GM21447 (cell line): Measurements from ENCODE around the gene GPC6.
"Not testable (repeated sequence)": the region's sequence is repeated elsewhere in the genome, so short reads cannot be mapped to it uniquely, and the experiment has no call there.

ENCODE experiments used
- ATAC-seq: cut with Tn5 transposase; IDR thresholded peaks from one replicate; pipeline ENCODE4 v1.9.1; 2021; ENCODE audit not compliant: unreplicated experiment

GPC6 gene

DNA sequence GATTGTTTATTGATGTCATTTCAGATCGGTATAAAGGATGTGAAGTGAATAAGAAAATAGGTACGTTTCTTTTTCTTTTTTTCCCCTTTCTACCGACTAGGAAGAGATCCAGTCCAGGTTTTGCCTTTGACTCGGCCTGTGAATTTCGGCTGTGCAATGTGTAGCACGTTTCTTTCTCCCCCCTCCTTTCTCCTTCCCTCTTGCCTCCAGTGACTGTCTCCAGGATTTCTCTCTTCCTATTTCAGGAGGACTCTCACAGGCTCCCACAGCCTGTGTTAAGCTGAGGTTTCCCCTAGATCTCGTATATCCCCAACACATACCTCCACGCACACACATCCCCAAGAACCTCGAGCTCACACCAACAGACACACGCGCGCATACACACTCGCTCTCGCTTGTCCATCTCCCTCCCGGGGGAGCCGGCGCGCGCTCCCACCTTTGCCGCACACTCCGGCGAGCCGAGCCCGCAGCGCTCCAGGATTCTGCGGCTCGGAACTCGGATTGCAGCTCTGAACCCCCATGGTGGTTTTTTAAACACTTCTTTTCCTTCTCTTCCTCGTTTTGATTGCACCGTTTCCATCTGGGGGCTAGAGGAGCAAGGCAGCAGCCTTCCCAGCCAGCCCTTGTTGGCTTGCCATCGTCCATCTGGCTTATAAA, at the start of gene GPC6:
Gene GPC6, plus strand, starts transcription at position 185 of the 657 bp plus-strand sequence.
- ATAC-seq: no peak

DNA sequence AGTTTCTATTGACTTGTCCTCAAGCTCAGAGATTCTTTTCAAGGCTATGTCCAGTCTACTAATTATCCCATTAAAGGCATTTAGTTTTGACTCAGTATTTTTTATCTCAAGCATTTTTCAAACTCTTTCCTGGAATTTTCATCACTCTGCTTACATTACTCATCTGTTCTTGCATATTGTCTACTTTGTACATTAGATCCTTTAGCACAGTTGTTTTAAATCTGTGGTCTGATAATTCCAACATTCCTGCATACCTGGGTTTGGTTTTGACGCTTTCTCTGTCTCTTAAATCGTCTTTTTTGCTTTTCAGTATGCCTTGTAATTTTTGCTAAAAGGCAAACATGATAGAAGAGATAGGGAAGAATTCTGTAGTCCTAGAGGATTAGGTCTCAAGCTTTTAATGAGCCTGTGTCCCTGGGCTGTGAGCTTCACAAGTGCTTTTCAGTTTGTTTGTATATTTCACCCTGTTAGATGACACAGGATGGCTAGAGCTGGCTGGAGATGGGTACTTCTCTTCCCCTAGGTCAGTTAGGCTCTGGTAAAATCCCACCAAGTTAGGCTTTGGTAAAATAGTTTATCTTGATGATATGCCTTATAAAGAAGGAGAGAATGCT, 46.1 kb upstream of the GPC6 start:
- ATAC-seq: no peak

DNA sequence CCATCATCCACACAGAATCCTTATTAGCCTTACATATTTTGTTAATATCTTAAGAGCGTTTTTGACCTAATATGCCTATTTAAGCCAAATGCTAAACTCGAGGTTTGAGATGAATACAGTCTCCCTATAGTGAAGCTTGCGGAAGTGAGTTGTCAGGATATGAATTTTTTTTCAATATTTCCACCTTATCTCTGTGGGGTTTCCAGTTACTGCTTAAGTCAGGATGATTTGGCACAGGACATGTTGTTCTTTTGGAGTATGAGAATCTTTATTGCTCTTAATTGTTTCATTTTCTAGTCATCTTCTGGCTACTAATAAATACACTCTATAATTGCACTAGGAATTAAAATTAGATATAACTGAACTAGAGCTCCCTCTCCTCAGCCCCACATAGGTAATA, 44.2 kb upstream of the GPC6 start:
- ATAC-seq: no peak

DNA sequence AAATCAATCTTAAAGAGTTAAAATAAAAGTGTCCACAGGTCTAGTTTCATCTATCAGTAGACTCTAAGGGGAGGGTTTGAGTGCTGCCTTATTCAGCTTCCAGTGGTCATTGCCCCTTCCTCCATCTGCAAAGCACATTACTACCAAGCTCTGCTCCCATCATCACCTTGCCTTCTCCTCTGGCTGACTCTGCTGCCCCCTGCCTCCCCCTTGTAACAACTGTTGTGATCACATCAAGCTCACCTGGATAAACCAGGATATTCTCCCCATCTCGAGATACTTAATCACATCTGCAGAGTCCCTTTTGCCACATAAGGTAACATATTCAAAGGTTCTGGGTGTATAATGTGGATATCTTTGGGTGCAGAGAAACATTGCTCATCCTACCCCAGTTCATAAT, 43.3 kb upstream of the GPC6 start:
- ATAC-seq: no peak

DNA sequence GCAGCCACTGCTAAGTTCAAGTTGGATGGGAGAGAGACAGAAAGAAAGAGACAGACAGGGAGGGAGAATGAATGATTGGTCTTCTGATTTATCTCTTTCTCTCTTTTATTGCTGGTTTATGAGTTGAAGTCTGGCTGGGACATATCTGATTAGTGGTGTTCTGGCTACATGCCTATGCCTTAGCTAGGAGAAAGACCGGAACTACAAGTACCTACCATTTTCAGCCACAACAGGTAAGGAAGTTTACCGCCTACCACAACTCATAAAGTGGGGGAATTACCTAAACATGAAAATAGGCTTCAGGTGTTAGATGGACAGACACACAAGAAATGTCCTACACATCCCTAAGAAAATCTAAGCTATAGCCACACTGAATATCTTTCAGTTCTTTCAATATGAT, 36.6 kb upstream of the GPC6 start:
- ATAC-seq: no peak

DNA sequence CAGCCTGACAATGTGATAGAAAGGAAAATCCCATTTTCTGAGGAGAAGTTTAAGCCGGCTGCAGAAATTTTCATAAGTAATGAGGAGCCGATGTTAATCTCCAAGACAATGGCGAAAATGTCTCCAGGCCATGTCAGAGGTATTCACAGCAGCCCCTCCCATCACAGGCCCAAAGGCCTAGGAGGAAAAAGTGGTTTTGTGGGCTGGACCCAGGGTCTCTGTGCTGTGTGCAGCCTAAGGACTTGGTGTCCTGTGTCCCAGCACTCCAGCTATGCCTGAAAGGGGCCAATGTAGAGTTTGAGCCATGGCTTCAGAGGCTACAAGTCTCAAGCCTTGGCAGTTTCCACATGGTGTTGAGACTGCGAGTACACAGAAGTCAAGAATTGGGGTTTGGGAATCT, 32.9 kb upstream of the GPC6 start:
- no peak for ATAC-seq

DNA sequence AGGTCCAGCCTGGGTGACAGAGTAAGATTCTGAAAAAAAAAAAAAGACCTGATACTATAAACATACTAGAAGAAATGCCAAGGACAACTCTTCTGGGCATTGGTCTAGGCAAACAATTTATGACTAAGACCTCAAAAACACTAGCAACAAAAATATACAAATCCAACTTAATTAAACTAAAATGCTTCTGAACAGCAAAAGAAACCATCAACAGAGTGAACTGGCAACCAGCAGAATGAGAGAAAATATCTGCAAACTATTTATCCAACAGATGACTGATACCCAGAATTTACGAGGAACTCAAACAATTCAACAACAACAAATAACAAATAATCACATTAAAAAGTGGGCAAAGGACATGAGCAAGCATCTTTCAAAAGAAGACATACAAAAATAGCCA, 26.8 kb upstream of the GPC6 start:
- no peak for ATAC-seq

DNA sequence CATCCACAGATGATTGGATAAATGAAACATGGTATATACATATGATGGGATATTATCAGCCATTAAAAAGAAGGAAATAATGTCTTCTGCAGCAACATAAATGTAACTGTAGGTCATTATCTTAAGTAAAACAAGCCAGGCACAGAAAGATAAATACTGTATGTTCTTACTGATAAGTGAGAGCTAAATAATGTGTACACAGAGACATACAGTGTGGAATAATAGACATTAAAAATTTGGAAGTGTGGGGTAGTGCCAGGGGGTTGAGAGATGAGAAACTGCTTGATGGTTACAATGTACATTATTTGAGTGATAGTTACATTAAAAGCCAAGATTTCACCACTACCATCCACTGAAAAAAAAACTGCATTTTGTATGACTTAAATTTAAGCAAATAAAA, 26.0 kb upstream of the GPC6 start:
- no peak for ATAC-seq

DNA sequence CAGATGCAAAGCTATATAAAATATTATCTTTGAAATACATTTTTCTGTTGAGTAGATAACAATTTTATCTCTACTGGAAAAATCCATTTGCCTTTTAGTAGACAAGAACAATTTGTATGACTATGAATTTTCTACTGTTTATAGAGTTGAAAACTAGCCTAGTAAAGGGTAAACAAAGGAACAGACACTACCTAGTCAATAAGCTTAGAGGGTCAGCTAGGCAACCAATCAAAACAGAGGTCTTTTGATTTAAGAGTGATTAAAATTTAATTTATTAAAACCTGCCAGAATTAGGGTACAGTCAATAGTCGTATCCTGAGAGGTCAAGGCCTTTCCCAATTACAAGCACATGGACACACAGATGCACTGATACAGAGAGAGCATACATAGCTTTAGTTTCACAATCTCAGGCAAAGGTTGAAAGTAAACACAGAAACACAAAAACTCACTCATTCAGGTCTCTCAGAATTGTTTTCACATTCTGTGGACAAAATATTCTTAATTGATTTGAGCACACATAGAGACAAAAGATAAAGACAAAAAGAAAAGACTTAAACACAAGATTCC, 24.5 kb upstream of the GPC6 start:
- no peak for ATAC-seq

DNA sequence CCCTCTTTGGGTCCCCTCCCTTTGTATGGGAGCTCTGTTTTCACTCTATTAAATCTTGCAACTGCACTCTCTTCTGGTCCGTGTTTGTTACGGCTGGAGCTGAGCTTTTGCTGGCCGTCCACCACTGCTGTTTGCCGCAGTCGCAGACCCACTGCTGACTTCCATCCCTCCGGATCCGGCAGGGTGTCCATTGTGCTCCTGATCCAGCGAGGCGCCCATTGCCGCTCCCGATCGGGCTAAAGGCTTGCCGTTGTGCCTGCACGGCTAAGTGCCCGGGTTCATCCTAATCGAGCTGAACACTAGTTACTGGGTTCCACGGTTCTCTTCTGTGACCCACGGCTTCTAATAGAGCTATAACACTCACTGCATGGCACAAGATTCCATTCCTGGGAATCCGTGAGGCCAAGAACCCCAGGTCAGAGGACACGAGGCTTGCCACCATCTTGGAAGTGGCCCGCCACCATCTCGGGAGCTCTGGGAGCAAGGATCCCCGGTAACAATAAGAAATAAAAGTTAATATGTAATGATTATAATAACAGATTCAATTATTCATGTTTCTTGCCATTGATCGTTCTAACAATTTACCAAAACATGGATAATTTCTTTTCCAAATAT, 19.7 kb upstream of the GPC6 start:
- ATAC-seq: not testable (repeated sequence)

DNA sequence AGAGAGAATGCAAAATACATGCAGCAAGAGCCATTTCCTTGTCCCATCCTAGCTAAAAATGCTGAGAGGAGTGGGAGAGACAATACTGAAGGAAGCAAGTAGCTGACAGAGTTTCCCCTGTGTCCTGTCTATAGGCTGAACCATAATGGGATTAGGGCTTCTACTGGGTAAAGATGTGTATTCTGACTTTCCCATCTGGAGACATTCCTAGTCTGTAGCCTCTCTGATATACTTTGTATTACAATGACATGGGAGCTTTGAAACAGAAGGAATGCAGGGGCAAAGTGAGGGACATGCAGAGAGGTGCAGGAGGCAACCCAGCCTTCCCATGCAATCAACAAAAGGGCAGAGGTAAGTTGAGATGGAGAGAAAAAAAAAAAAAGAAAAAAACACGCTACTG, 10.5 kb upstream of the GPC6 start:
- ATAC-seq: no peak

DNA sequence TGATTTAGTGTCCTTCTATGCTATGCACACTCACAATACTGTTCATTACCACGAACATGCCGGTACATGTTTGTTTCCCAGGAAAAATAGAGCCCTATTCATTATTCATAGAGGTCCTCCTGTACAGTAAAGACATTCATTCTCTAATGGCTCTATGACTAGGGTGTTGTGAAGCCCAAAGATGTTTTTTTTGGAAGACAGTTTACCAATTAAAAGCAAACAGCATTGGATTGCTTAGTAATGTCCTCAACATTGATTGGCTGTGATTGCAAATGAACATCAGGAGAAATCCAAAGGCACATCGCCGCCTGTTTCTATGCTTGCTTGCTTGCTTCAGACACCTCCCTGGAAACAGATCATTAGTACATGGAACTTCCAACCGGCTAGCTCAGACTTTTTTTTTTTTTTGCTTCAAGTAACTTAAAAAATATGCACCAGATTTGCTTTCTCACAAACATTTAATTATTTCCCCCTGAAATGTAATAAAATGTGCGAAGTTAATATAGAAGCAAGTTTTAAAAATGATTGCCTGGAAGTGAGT, 8.8 kb upstream of the GPC6 start:
- no peak for ATAC-seq

DNA sequence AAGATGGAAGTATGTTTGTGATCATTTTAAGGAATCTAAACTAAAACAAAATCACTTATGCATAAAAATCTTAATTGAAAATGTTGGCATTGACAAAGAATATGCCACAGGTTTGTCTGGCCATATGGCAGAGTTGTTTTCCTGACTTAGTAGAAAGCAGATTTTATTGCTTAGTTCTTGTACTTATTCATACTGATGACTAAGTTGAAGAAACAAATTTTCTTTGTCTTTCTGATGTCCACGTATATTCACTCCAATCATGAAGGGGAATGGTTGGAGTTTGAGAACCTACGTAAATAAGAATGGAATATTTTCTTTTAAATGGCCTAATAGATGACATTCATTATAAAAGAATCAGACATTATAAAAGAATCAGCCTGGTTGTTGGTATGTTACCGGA, 8.0 kb upstream of the GPC6 start:
- ATAC-seq: no peak

DNA sequence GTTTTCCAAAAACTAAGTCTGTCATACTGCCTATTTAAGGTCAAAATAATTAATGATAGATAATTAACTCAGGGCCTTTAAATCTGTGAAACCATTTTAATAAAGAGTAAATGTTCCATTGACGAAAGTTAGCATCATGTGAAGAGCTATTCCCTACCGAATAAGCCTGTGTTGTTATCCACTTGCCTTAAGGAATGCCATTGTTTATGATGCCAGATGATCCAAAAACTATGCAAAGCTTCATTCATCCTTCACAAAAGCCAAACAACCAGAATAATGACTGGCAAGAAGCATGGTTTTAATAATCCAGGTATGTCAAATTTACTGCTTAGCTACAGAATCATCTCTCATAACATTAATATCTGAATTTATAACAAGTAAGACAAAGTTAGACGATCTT, 6.5 kb upstream of the GPC6 start:
- ATAC-seq: no peak

DNA sequence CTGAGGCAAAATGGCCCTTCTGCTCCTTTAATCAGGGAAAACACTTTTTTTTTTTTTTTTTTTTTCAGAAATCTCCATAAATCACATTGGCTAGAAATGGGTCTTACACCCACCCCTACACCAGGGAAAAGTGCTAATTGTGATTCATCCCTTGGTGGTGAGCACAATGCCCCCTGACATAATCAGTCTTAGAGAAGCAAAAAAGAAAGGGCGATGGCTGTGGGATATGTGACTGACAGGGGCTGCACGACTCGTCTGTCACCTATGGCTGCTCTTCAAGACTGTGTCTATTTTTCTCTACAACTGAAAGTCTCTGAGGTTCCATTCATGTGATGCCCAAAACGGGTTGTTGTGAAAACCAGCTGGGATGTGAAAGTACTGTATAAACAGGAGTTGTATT, 3.6 kb upstream of the GPC6 start:
- ATAC-seq: no peak

DNA sequence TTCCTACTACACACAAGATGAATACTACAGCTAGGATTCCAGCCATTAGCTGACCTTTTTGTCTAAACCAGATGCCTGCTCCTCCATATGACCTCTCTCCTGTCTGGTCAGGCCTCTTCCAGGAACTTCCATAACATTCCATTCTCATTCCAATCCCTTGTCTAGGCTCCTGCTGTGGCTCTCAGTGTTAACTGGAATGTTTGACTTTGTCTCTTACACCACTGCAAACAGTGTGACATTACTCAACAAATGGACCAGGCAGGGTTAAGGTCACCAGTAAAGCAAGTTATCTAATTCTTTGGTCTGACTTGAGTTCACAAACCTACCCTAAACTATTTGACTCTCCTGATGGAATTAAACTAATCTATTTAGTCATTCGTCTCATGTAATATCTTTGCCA, 2.1 kb upstream of the GPC6 start:
- no peak for ATAC-seq

DNA sequence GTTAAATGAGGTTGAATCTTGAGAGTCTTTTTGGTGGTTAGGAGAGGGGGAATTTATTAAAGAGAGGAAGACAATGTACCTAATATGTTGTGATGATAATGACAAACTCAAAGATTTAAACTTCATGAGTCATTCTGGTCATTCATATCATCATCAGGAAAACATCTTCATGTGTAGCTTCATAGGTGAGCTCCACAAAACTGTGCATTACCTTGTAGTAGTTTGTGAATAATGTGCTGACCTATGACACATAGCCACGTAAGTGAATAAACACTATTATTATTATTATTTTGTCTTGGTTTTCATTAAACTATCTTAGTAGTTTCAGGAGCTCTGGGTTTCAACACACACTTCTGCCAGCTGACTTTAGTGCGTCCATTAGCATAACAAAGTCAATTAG, 997 bp upstream of the GPC6 start:
- no peak for ATAC-seq

DNA sequence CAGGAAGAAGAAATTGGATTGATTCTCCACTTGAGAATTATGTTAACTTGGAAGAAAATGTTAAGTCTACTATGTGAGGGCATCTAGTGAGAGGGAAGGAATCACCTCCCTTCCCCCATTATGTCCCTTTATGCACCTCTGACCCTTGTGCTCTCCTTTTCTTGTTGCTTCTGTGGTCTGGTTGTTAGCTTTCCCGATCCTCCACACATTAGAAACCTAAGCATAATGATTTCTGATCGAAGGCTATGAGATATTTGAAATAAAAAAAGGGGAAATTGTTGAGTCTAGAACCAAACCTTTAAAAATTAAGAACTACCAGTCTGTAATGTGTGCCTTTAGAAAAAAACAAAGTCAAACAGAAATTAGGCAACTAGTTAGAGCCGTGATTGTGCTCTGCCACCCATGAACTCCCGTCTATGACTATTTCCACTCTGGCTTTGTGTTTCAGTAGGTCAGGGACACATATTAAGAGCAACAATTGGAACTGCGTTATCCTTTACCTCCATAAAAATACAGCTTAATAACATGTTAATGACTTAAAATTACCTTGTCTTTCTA, 463 bp upstream of the GPC6 start:
- ATAC-seq: no peak

DNA sequence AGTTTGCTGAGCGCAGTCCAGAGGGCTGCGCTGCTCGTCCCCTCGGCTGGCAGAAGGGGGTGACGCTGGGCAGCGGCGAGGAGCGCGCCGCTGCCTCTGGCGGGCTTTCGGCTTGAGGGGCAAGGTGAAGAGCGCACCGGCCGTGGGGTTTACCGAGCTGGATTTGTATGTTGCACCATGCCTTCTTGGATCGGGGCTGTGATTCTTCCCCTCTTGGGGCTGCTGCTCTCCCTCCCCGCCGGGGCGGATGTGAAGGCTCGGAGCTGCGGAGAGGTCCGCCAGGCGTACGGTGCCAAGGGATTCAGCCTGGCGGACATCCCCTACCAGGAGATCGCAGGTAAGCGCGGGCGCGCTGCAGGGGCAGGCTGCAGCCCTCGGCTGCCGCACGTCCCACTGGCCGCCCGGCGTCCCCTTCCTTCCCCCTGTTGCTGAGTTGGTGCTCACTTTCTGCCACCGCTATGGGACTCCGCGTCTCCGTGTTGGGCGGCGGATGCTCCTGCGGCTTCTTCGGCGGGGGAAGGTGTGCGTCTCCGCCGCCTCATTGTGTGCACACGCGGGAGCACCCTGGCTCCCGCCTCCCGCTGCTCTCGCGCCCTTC, 772 bp downstream of the GPC6 start:
- no peak for ATAC-seq

DNA sequence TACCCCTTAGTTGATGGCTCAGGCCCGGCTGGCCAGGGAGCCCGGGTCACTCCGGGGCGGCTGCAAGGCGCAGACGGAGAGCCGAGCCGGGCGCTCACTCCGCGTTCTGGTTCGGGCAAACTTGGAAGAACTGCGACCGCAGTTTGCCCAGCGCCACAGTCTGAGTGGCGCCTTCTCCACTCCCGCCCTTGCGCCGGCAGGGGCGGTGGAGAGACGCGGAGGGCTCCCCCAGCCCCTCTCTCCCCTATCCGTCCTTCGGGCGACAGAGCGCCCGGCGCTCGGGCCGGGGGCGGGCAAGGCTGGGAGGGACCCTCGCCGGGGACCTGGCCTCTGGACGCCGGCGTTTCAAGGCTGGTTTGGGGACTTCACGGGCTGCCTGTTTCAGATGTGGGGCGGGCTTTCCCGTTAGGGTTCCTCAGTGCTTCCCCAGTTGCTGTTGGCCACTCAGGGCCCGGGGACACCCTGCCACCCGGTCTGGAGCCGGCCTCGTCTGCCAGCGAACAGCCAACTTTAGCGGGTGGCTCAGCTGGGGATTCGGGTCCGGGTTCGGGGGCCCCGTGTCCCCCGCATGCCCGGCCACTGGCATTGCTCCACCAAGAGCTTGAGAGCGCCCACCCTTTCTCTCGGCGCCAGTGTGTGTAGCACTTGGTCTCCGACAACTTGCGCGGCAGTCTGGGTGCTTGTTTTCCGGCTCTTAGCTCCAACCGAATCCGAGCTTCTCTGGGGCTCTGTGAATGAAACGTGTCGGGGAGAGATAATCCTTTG, 1.5 kb downstream of the GPC6 start:
- no peak for ATAC-seq

DNA sequence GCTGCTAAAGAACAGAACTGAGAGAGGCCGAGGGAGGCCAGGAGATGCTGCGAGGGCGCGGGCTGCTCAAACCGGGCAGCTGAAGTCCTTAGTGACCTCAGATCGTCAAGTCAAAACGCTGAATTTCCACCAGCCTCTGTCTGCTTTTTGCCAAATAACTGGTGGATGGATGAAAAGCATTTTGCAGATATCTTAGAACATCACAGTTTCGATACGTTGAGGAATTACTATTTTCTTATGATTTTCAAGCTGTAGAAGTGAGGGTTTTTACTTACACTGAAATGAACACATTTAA, 2.0 kb downstream of the GPC6 start:
- ATAC-seq: no peak
